Smooth muscle cell (in vitro differentiated cells): ENCODE measurements around the gene SLC6A12. TPM values are rescaled to one million over a fixed set of nuclear protein-coding genes. Genes with fewer than 3 reads are reported as not detected.

ENCODE experiments used
- DNase-seq: peaks from one replicate; lab custom pipeline; 2025; ENCODE audit not compliant: unreplicated experiment; lab: John Stamatoyannopoulos, UW
- H2AFZ ChIP-seq: fragments of 200-600 bp; sonication (generic); 2 replicates; pipeline ENCODE4 v1.6.0; 2016; ENCODE audit warnings: antibody characterized with exemption, low read depth, mild to moderate bottlenecking
- H3F3A ChIP-seq: fragments of 200-600 bp; sonication (generic); 2 replicates; pipeline ENCODE4 v1.6.0; 2017; ENCODE audit warnings: antibody characterized with exemption, low read depth
- H3K27ac ChIP-seq: fragments of 200-600 bp; sonication (generic); 2 replicates; pipeline ENCODE4 v1.5.1; 2016; ENCODE audit warnings: low read depth, mild to moderate bottlenecking
- H3K27me3 ChIP-seq: fragments of 200-600 bp; sonication (generic); 2 replicates; pipeline ENCODE4 v1.6.1; 2016; ENCODE audit warnings: low read depth, mild to moderate bottlenecking
- H3K36me3 ChIP-seq: fragments of 200-600 bp; sonication (generic); 2 replicates; pipeline ENCODE4 v1.5.1; 2016; ENCODE audit warnings: low read depth
- H3K4me1 ChIP-seq: fragments of 200-600 bp; sonication (generic); 2 replicates; pipeline ENCODE4 v1.5.1; 2016; ENCODE audit warnings: low read depth
- H3K4me2 ChIP-seq: fragments of 200-600 bp; sonication (generic); 2 replicates; pipeline ENCODE4 v1.6.0; 2016; ENCODE audit warnings: mild to moderate bottlenecking
- H3K4me3 ChIP-seq: fragments of 200-600 bp; sonication (generic); 2 replicates; pipeline ENCODE4 v1.5.1; 2016; ENCODE audit warnings: mild to moderate bottlenecking
- H3K79me2 ChIP-seq: fragments of 200-600 bp; sonication (generic); 2 replicates; pipeline ENCODE4 v1.6.0; 2016; ENCODE audit warnings: low read depth, mild to moderate bottlenecking
- H3K9ac ChIP-seq: fragments of 200-600 bp; sonication (generic); 2 replicates; pipeline ENCODE4 v1.6.0; 2016; ENCODE audit warnings: low read depth
- H3K9me3 ChIP-seq: fragments of 200-600 bp; sonication (generic); replicated peaks from 2 replicates; pipeline ENCODE4 v1.5.1; 2016; ENCODE audit warnings: low read depth
- H4K20me1 ChIP-seq: fragments of 200-600 bp; sonication (generic); 2 replicates; pipeline ENCODE4 v1.6.0; 2016; ENCODE audit warnings: low read depth
- WGBS: methylation state at CpG from one replicate; pipeline ENCODE4 v1.1.7; 2016; ENCODE audit warnings: low lambda C conversion rate; 5-methylcytosine and 5-hydroxymethylcytosine counted together
- polyA plus RNA-seq: library from polyadenylated mRNA; unstranded; fragments of >200 nt; fragmentation: Nextera tagmentation; extraction: Ambion mirVana; gene quantifications from 2 replicates; pipeline ENCODE4 v1.2.1, GENCODE V29; 2016
- total RNA-seq: library from RNA; depleted of rRNA; stranded (reverse); fragments of >200 nt; gene quantifications from 2 replicates; pipeline ENCODE4 v1.2.3, GENCODE V29; 2014
- TF ChIP-seq, protein P1 (sequence below): fragments of 200-600 bp; sonication (generic); IDR thresholded peaks from 2 replicates; pipeline ENCODE4 v1.5.1; 2017; ENCODE audit warnings: borderline replicate concordance, mild to moderate bottlenecking, antibody characterized with exemption; ENCODE audit not compliant: insufficient read depth, poor library complexity, severe bottlenecking

The SLC6A12 gene
- total and polyA plus RNA-seq, 2 experiments from 2014 or later: 0.22 TPM; not detected in 1

DNA sequence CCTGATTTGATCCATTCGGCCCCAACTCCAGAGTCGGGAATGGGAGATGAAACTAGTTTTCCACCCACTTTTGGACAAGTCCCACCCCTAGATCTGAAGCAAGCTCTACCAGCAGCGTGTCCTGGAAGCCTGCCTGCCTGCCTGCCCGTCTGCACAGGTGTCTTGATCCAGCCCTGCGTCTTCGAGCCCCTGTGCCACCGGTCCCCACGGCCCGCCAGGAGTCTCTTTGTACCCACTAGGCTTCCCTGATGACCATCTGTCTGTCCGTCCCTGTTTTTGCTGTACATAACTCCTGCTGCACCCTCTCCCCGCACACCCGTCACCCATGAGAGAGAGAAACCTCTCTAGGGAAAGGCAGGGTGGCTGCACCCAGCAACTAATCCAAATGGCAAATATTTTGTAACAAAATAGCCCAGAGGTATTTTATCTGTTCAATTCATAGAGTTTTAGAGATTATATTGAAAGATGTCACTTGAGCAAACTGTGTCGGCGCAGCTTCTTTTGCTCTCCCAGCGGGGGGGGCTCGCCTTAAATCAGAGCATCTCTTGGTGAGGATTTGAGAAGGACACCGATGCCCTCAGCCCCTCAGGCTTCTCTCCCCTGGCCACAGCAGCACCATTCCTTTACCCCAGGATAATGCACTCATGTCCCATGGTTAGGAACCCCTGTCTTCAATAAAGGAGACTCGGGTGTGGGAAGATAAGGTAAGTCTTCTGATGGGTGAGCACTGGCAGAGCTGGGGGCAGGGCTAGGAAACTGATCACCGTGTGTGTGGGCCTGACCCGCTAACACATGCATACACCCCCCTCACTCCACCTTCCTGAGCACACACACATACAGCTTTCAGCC lies 35.8 kb downstream of the SLC6A12 start:
- WGBS: 97% methylated on average over 20 of the region's 20 CpGs

DNA sequence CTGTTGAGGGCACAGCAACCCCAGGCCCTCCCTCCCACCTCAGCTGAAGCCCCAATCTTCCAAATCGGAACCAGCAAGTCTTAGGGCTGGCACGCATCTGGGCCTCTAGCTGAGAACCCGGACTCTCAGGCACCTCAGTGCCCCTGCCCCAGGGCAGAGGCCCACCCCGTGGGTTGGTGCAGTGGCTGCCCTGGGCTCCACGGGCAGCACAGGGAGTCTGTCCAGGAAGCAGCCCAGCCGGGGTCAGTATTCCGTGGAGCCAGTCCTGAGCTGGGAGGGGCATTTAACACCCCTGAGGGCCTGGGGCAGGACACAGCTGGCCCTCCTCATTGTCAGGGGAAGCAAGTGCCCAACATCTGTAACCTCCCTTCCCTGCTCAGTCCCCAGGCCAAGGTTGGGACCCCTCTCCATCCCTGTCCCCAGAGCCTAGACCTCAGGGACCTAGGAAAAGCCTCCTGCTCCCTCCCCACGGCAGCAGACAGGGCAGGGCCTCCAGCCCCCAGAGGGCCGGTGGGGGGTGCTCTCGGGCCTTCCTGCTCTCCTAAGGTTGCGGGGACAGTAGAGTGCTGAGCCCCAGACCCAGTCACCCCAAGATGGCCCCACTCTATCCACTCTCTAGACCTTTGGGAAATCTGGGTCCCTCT lies 36.5 kb downstream of the SLC6A12 start:
- Histone ChIP-seq H3K27ac (peak overlapping the region; percentile 78), H3K36me3 (no peaks in the 10 kb centered on the region), H3K27me3 (no peaks in the 10 kb centered on the region), H3F3A (no peaks in the 10 kb centered on the region), H3K4me1 (peaks cover 8% of the 10 kb centered on the region), H3K4me3 (no peak overlapping the region), H3K4me2 (peak overlapping the region; percentile 53), H2AFZ (no peak overlapping the region), H3K9me3 (no peaks in the 10 kb centered on the region), H3K9ac (no peak overlapping the region), H3K79me2 (no peaks in the 10 kb centered on the region), H4K20me1 (no peaks in the 10 kb centered on the region)
- TF ChIP-seq, protein P1, sequence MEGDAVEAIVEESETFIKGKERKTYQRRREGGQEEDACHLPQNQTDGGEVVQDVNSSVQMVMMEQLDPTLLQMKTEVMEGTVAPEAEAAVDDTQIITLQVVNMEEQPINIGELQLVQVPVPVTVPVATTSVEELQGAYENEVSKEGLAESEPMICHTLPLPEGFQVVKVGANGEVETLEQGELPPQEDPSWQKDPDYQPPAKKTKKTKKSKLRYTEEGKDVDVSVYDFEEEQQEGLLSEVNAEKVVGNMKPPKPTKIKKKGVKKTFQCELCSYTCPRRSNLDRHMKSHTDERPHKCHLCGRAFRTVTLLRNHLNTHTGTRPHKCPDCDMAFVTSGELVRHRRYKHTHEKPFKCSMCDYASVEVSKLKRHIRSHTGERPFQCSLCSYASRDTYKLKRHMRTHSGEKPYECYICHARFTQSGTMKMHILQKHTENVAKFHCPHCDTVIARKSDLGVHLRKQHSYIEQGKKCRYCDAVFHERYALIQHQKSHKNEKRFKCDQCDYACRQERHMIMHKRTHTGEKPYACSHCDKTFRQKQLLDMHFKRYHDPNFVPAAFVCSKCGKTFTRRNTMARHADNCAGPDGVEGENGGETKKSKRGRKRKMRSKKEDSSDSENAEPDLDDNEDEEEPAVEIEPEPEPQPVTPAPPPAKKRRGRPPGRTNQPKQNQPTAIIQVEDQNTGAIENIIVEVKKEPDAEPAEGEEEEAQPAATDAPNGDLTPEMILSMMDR: no peak
- no peak for DNase-seq
- 81% methylated on average over 11 of the region's 11 CpGs for WGBS

More for the DNA sequence above, 35.8 kb downstream of the SLC6A12 start:
- H3K36me3 ChIP-seq: no peaks in the 10 kb centered on the region
- H3K9me3 ChIP-seq: no peaks in the 10 kb centered on the region
- H3K9ac ChIP-seq: no peak overlapping the region
- H3F3A ChIP-seq: peaks cover 4% of the 10 kb centered on the region
- no peaks in the 10 kb centered on the region for H3K27me3 ChIP-seq
- H3K4me2 ChIP-seq: no peak overlapping the region
- no peaks in the 10 kb centered on the region for H4K20me1 ChIP-seq
- peaks cover 10% of the 10 kb centered on the region for H3K4me1 ChIP-seq
- no peak overlapping the region for H3K4me3 ChIP-seq
- TF ChIP-seq, protein P1: no peak
- no peak overlapping the region for H2AFZ ChIP-seq
- H3K27ac ChIP-seq: no peak overlapping the region
- no peaks in the 10 kb centered on the region for H3K79me2 ChIP-seq
- DNase-seq: no peak

DNA sequence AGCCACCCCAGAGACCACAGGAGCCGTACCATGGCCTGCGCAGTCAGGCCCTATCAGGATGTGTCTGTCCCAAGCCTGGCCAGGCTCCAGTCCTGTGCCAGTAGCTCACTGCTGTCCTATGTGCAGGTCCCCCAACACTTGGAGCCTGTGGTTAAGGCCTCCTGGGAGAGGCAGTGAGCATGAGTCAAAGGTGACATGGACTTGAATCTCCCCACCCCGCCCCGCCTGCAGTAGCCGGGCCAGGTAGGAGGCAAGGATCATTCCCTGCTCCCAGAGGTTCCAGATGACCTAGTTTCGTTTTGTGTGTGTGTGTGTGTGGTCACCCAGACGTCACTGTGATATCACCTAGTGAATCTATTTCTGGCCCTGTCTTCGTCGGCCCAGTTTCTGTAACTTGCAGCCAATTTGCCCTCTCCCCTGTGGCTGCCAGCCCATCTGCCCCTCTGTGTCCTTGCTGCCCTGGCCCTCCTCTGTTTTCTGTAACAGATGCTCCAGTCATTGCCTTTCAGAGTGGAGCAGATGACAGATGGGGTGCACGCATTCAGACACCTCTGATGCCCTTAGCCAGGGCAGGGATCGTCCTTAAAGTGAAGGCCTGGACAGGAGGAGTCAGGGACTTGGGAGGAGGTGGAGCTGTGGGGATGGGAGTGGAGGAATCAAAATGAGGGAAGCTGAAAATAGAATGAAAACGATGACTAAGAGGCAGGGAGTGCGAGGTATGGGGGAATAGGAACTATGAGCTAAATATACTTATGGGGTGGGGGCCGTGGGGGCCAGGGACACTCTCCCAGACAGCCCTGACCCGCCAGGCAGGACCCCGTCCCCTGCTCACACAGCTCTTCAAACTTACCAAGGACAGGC lies 37.4 kb downstream of the SLC6A12 start:
- TF ChIP-seq, protein P1: no peak
- Histone ChIP-seq H3K79me2 (no peaks in the 10 kb centered on the region), H3K4me1 (peaks cover 5% of the 10 kb centered on the region), H3K36me3 (no peaks in the 10 kb centered on the region), H3K27ac (peak overlapping the region; percentile 78), H3K27me3 (no peaks in the 10 kb centered on the region), H3K9me3 (no peaks in the 10 kb centered on the region), H4K20me1 (no peaks in the 10 kb centered on the region), H3K4me2 (peak overlapping the region; percentile 53), H3K9ac (peak overlapping the region; percentile 47), H2AFZ (peak overlapping the region; percentile 72), H3K4me3 (no peak overlapping the region), H3F3A (no peaks in the 10 kb centered on the region)
- DNase-seq: no peak
- 61% methylated on average over 12 of the region's 16 CpGs for WGBS
